Transverse colon (tissue), 4 donors: Measurements from ENCODE around the gene SMYD3. TPM values are rescaled to one million over a fixed set of nuclear protein-coding genes. Genes with fewer than 3 reads are reported as not detected.
A peak's percentile ranks its signal among the peaks of the same experiment; 100 is the strongest.
"Not testable (repeated sequence)": the region's sequence is repeated elsewhere in the genome, so short reads cannot be mapped to it uniquely, and the experiment has no call there.

Source experiments
- DNase-seq: peaks from one replicate; pipeline ENCODE4 v3.0.0-alpha.2; 2019
- H3K27ac ChIP-seq, 4 donors: fragments of 200-600 bp; sonication (generic); 2 replicates each; pipeline ENCODE4 v1.5.1; 2016 to 2018; ENCODE audit warnings: inconsistent platforms in 4 of 4
- H3K27me3 ChIP-seq: fragments of 200-600 bp; sonication (generic); 2 replicates; pipeline ENCODE4 v1.5.1; 2017; ENCODE audit warnings: inconsistent platforms
- H3K36me3 ChIP-seq, 4 donors: fragments of 200-600 bp; sonication (generic); 2 replicates each; pipeline ENCODE4 v1.5.1; 2017 to 2019; ENCODE audit warnings: inconsistent platforms in 4 of 4
- H3K4me1 ChIP-seq, 4 donors: fragments of 200-600 bp; sonication (generic); 2 replicates each; pipeline ENCODE4 v1.5.1; 2017 to 2020; ENCODE audit warnings: inconsistent platforms in 4 of 4
- H3K4me3 ChIP-seq, 4 donors: fragments of 200-600 bp; sonication (generic); 1 replicate in 1 of 4; 2 replicates in 3 of 4; pipeline versions ENCODE4 v1.5.1 to v1.6.1; 2017 to 2019; ENCODE audit warnings: inconsistent platforms in 4 of 4
- H3K9me3 ChIP-seq, 2 donors: fragments of 200-600 bp; sonication (generic); 2 replicates each; pipeline ENCODE4 v1.5.1; 2017 to 2019; ENCODE audit warnings: inconsistent platforms in 2 of 2
- EP300 ChIP-seq: sonication (generic); formaldehyde crosslinking; IDR thresholded peaks from one replicate; pipeline ENCODE4 v1.6.1; 2017; ENCODE audit warnings: antibody characterized with exemption, low read depth
- POLR2A ChIP-seq: fragments of 450-650 bp; IDR thresholded peaks from one replicate; pipeline ENCODE4 v1.6.1; 2016; ENCODE audit warnings: antibody characterized with exemption, mild to moderate bottlenecking, moderate library complexity
- POLR2AphosphoS5 ChIP-seq, 3 donors: sonication (generic); formaldehyde crosslinking; IDR thresholded peaks; one replicate each; pipeline ENCODE4 v1.6.1; 2016; ENCODE audit warnings: antibody characterized with exemption in 3 of 3
- WGBS, 2 donors: methylation state at CpG; one replicate each; pipeline ENCODE4 v1.1.5; 2018; ENCODE audit warnings: low coverage in 1 of 2; 5-methylcytosine and 5-hydroxymethylcytosine counted together
- in situ Hi-C, 4 donors: fragments of 200-750 bp; cut with MboI; loops; one replicate each; pipeline versions ENCODE4 v1.15.0 to v1.15.1; 2017; ENCODE audit warnings: low sequenced_read_pairs in 3 of 4, low pct_ligation_motif_present in 1 of 4, low pct_unique_long_range_greater_than_20kb in 1 of 4
- intact Hi-C: fragments of 100-400 bp; cut with DNase I; formaldehyde crosslinking; loops from one replicate; pipeline ENCODE4 v1.15.1; 2023; ENCODE audit warnings: low total_unique reads
- total RNA-seq, 4 donors: library from RNA; depleted of rRNA; stranded (reverse); fragments of >200 nt; gene quantifications; one replicate each; pipeline ENCODE4 v1.1.0, GENCODE V29; 2016
- TF ChIP-seq, protein P1 (sequence below), 5 experiments: fragments of 200-600 bp in 3 of 5; fragments of 450-650 bp in 2 of 5; sonication (generic) in 3 of 5; IDR thresholded peaks; 1 replicate in 2 of 5; 2 replicates in 3 of 5; pipeline ENCODE4 v1.5.1; 2016 to 2017; ENCODE audit warnings: antibody characterized with exemption in 5 of 5, inconsistent platforms in 3 of 5, mild to moderate bottlenecking in 2 of 5, moderate library complexity in 1 of 5

The SMYD3 gene
- total RNA-seq, 4 donors from 2014 or later, result 10.5 to 31.3 (median 25.8) TPM

DNA sequence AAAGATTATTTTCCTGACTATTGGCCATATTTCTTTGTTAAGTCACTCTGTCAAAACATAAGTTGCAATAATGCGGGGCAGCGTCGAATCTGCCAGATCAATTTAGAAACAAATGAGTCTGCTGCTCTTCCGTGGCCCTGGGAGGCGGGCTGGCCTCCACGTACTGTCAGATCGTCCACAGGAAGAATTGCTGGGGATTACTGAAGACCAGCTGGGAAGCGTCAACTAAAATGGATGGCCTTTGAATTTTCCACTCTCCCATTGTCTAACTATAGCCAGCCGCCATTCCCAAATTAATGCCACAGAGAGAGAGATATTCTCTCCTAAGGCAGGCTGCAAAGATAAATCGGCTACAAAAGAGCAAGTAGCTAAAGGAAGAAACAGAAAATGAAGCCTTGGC, 560.2 kb downstream of the SMYD3 start:
- Histone ChIP-seq H3K27ac (peak overlapping the region in 1 of 4 donors; percentile 11), H3K4me3 (no peak overlapping the region), H3K36me3 (no peaks in the 10 kb centered on the region), H3K9me3 (peaks cover 0 to 7% of the 10 kb centered on the region in 2 donors), H3K27me3 (no peaks in the 10 kb centered on the region), H3K4me1 (no peaks in the 10 kb centered on the region)
- TF ChIP-seq, protein P1, sequence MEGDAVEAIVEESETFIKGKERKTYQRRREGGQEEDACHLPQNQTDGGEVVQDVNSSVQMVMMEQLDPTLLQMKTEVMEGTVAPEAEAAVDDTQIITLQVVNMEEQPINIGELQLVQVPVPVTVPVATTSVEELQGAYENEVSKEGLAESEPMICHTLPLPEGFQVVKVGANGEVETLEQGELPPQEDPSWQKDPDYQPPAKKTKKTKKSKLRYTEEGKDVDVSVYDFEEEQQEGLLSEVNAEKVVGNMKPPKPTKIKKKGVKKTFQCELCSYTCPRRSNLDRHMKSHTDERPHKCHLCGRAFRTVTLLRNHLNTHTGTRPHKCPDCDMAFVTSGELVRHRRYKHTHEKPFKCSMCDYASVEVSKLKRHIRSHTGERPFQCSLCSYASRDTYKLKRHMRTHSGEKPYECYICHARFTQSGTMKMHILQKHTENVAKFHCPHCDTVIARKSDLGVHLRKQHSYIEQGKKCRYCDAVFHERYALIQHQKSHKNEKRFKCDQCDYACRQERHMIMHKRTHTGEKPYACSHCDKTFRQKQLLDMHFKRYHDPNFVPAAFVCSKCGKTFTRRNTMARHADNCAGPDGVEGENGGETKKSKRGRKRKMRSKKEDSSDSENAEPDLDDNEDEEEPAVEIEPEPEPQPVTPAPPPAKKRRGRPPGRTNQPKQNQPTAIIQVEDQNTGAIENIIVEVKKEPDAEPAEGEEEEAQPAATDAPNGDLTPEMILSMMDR (IDR thresholded peaks at IDR 0.05), result no peak
- TF ChIP-seq EP300, result no peak
- TF ChIP-seq POLR2AphosphoS5 (IDR thresholded peaks at IDR 0.05), result no peak
- no peak for TF ChIP-seq POLR2A
- in situ Hi-C loops (no loop called here), intact Hi-C loops (no loop called here)
- WGBS, 2 donors, result 63 to 83% methylated on average over 3 to 10 of the region's 10 CpGs
- DNase-seq, result no peak

DNA sequence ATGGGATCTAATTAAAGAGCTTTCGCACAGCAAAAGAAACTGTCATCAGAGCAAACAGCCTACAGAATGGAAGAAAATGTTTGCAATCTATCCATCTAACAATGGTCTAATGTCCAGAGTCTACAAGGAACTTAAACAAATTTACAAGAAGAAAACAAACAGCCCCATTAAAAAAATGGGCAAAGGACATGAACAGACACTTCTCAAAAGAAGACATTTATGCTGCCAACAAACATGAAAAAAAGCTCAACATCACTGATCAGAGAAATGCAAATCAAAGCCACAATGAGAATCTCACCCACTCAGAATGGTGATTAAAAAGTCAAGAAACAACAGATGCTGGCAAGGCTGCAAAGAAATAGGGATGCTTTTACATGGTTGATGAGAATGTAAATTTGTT, 561.9 kb downstream of the SMYD3 start:
- WGBS, 2 donors, result 92 to 100% methylated on average over 1 of the region's 1 CpG
- intact Hi-C loops, H3K9me3 ChIP-seq: not testable (repeated sequence)

DNA sequence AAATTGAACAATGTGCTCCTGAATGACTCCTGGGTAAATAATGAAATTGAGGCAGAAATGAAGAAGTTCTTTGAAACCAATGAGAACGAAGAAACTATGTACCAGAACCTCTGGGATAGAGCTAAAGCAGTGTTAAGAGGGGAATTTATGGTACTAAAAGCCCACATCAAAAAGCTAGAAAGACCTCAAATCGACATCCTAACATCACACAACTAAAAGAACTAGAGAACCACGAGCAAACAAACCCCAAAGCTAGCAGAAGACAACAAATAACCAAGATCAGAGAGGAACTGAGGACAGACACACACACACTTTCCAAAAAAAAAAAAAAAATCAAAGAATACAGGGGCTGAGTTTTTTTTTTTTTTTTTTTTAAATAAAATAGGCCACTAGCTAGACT, 564.2 kb downstream of the SMYD3 start:
- whole genome bisulfite sequencing, 2 donors, result 78 to 83% methylated on average over 2 to 3 of the region's 3 CpGs
- intact Hi-C loops, result no loop called here
- in situ Hi-C loops, result no loop called here
- Histone ChIP-seq H3K9me3 (peaks cover 0 to 7% of the 10 kb centered on the region in 2 donors), H3K27me3 (no peaks in the 10 kb centered on the region), H3K4me1 (no peaks in the 10 kb centered on the region), H3K4me3 (no peak overlapping the region), H3K27ac (no peak overlapping the region), H3K36me3 (no peaks in the 10 kb centered on the region)
- no peak for TF ChIP-seq POLR2AphosphoS5 (IDR thresholded peaks at IDR 0.05)
- TF ChIP-seq, protein P1 (IDR thresholded peaks at IDR 0.05), result no peak
- TF ChIP-seq EP300, result no peak
- TF ChIP-seq POLR2A, result no peak
- no peak for DNase-seq

More for the DNA sequence above, 561.9 kb downstream of the SMYD3 start:
- H3K4me1 ChIP-seq, H3K36me3 ChIP-seq, H3K4me3 ChIP-seq, H3K27ac ChIP-seq, in situ Hi-C loops, H3K27me3 ChIP-seq, DNase-seq: not testable (repeated sequence)

DNA sequence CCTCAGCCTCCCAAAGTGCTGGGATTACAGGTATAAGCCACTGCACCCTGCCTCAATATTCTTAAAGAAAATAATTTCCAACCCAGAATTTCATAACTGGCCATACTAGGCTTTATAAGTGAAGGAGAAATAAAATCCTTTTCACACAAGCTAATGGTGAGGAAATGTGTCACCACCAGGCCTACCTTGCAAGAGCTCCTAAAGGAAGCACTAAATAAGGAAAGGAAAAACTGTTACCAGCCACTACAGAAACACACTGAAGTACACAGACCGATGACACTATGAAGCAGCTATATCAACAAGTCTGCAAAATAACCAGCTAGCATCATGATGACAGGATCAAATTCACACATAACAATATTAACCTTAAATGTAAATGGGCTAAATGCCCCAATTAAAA, 565.3 kb downstream of the SMYD3 start:
- H3K4me3 ChIP-seq, in situ Hi-C loops, H3K27me3 ChIP-seq, DNase-seq, H3K36me3 ChIP-seq, H3K9me3 ChIP-seq, intact Hi-C loops, H3K27ac ChIP-seq, H3K4me1 ChIP-seq: not testable (repeated sequence)
- 76 to 78% methylated on average over 1 of the region's 1 CpG for WGBS, 2 donors

DNA sequence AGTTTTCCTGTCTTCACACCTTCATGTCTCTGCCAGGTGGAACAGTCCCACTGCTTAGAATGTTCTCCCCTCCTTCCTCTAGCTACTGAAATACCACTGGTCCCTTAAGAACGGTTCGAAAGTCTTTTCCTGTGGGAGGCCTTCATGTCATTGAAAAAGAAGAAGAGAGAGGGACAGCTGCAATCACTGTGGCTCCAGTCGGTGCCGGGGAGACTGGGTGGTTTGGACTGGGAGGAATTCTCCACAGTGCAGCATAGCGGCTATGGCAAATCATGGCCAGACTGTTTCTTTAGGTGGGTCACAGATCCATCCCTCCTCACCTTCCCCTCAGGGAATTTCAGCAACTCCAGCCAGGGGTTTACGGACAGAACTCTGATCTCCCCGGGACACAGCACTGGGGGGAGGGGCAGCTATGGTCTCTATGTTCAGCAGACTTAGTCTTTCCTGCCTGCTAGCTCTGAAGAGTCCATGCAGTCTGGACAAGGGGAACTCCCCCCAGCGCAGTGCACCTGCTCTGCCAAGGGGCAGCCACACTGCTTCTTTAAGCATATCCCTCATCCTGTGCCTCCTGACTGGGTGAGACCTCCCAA, 567.2 kb downstream of the SMYD3 start:
- peaks cover 0 to 2% of the 10 kb centered on the region in 2 donors for H3K9me3 ChIP-seq
- no peak for DNase-seq
- in situ Hi-C loops (no loop called here), intact Hi-C loops (no loop called here)
- no peak overlapping the region for H3K4me3 ChIP-seq
- WGBS, 2 donors, result 79% methylated on average over 7 of the region's 8 CpGs; no CpG with 5 or more reads in 1 of the 2 donors
- no peak overlapping the region for H3K27ac ChIP-seq
- TF ChIP-seq, protein P1 (IDR thresholded peaks at IDR 0.05), result no peak
- no peak for TF ChIP-seq EP300
- TF ChIP-seq POLR2A, result no peak
- no peak for TF ChIP-seq POLR2AphosphoS5 (IDR thresholded peaks at IDR 0.05)
- H3K27me3 ChIP-seq, result no peaks in the 10 kb centered on the region
- H3K36me3 ChIP-seq, result no peaks in the 10 kb centered on the region
- no peaks in the 10 kb centered on the region for H3K4me1 ChIP-seq
